Measurements from ENCODE around the gene SYT12.

DNA sequence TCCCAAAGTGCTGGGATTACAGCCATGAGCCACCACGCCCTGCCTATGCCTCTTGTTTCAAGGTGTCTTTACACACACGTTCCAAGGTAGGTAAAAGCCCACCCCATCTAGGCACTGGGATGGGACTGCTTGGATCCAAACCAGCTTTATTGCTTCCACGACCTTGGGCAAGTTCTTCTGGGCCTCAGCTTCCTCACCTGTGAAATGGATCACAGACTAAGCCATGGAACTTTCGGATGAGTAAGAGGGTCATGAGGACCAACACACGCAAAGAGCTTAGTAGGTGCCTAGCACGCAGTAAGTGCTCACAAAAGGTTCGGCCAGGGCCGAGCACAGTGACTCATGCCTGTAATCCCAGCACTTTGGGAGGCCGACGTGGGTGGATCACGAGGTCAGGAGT lies 49.4 kb downstream of the SYT12 start:
- no peak for TF ChIP-seq POLR2A (IDR thresholded peaks at IDR 0.05)
- TF ChIP-seq, protein P1, sequence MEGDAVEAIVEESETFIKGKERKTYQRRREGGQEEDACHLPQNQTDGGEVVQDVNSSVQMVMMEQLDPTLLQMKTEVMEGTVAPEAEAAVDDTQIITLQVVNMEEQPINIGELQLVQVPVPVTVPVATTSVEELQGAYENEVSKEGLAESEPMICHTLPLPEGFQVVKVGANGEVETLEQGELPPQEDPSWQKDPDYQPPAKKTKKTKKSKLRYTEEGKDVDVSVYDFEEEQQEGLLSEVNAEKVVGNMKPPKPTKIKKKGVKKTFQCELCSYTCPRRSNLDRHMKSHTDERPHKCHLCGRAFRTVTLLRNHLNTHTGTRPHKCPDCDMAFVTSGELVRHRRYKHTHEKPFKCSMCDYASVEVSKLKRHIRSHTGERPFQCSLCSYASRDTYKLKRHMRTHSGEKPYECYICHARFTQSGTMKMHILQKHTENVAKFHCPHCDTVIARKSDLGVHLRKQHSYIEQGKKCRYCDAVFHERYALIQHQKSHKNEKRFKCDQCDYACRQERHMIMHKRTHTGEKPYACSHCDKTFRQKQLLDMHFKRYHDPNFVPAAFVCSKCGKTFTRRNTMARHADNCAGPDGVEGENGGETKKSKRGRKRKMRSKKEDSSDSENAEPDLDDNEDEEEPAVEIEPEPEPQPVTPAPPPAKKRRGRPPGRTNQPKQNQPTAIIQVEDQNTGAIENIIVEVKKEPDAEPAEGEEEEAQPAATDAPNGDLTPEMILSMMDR (IDR thresholded peaks at IDR 0.05) = no peak
